Colonic mucosa (tissue), 4 donors: ENCODE data around the gene NRXN2. TPM values are rescaled to one million over a fixed set of nuclear protein-coding genes. Genes with fewer than 3 reads are reported as not detected.

Experiments used
- DNase-seq: peaks from one replicate; pipeline ENCODE4 v3.0.0-alpha.2; 2020
- H3K27ac ChIP-seq: fragments of 200-600 bp; one replicate; pipeline ENCODE4 v1.8.0; 2021
- H3K27me3 ChIP-seq: fragments of 200-600 bp; one replicate; pipeline ENCODE4 v1.8.0; 2021
- H3K36me3 ChIP-seq: fragments of 200-600 bp; one replicate; pipeline ENCODE4 v1.8.0; 2021
- H3K4me1 ChIP-seq: fragments of 200-600 bp; one replicate; pipeline ENCODE4 v1.8.0; 2021; ENCODE audit warnings: mild to moderate bottlenecking
- H3K4me3 ChIP-seq: fragments of 200-600 bp; one replicate; pipeline ENCODE4 v1.8.0; 2021
- H3K9ac ChIP-seq, 2 donors: one replicate each; pipeline ENCODE4 v1.7.0; 2013; ENCODE audit warnings: control low read depth in 2 of 2, low read depth in 2 of 2, low read length in 2 of 2
- H3K9me3 ChIP-seq: fragments of 200-600 bp; one replicate; pipeline ENCODE4 v1.8.0; 2021
- CTCF ChIP-seq: fragments of 200-600 bp; IDR thresholded peaks from one replicate; pipeline ENCODE4 v1.8.0; 2022; ENCODE audit warnings: antibody characterized with exemption, mild to moderate bottlenecking
- intact Hi-C: fragments of 100-400 bp; cut with DNase I; formaldehyde crosslinking; loops from one replicate; pipeline ENCODE4 v1.14.1; 2022
- total RNA-seq, 2 donors: library from RNA; stranded (reverse); fragmentation: NEBNext Ultra II Directional in 1 of 2; extraction: Animal tissue kit (Norgen Biotek cat#: 25700) in 1 of 2; gene quantifications; one replicate each; pipeline ENCODE4 v1.2.1, GENCODE V29; 2021
- donor health status: healthy.
- donor health status: DM: no; HTN: no; CAD: no.
- donor health status: DM: no; HTN: no; CAD: no.

NRXN2 gene
- total RNA-seq, 2 donors from 2014 or later = 2.2 to 5.4 TPM

DNA sequence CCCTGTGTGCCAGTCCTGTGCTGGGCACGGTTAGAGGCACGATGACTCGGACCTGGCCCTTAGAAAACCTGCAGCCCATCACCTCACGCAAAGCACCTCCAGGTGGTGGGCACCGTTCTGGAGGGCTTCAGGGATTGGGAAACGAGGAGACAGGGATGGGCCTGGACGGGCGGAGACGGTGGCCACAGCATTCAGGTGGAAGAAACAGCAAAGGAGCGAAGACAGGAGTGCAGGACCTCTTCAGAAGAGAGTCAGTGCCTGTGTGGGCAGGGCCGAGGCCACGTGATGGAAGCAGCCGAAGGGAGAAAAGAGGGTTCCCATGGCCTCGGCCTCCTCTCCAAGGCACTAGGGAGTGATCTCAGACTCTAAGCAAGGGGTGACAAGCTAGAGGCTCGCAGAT lies 140.1 kb downstream of the NRXN2 start:
- Histone ChIP-seq H3K4me1 (no peaks in the 10 kb centered on the region), H3K36me3 (no peaks in the 10 kb centered on the region), H3K27ac (no peak overlapping the region), H3K9ac (no peak overlapping the region), H3K4me3 (no peak overlapping the region), H3K27me3 (no peaks in the 10 kb centered on the region), H3K9me3 (no peaks in the 10 kb centered on the region)
- no peak for TF ChIP-seq CTCF
- DNase-seq = no peak
- intact Hi-C loops = no loop called here

GRCh38 chr11:64581057-64581523 lies 141.9 kb downstream of the NRXN2 start:
- Histone ChIP-seq H3K4me3 (no peak overlapping the region), H3K27ac (no peak overlapping the region), H3K4me1 (no peaks in the 10 kb centered on the region), H3K27me3 (no peaks in the 10 kb centered on the region), H3K9ac (no peak overlapping the region), H3K36me3 (no peaks in the 10 kb centered on the region), H3K9me3 (no peaks in the 10 kb centered on the region)
- no peak for TF ChIP-seq CTCF
- intact Hi-C loops = no loop called here
- no peak for DNase-seq

DNA sequence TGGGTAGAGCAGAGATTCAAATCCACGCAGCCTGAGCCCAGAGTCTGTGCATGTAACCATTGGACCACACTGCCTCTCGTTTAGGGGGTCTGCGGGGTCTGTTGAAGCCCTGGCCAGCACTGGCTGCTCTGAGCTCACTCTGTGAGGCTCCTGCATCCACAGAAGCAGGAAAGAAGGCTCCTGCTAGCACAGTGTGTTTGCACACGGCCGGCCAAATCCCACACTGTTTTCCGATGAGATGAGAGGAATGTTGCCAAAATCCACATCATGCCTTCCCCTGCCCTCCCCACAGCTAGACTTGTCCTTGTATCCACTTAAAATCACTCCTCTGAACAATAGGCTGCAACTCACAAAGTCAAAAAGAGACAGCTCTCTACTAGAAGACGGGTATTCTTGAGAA lies 142.6 kb downstream of the NRXN2 start:
- Histone ChIP-seq H3K27me3 (no peaks in the 10 kb centered on the region), H3K9ac (no peak overlapping the region), H3K27ac (no peak overlapping the region), H3K4me1 (no peaks in the 10 kb centered on the region), H3K4me3 (no peak overlapping the region), H3K9me3 (no peaks in the 10 kb centered on the region), H3K36me3 (no peaks in the 10 kb centered on the region)
- no peak for DNase-seq
- intact Hi-C loops = no loop called here
- TF ChIP-seq CTCF = no peak

GRCh38 chr11:64577202-64577601 lies 145.8 kb downstream of the NRXN2 start:
- intact Hi-C loops = no loop called here
- Histone ChIP-seq H3K9me3 (no peaks in the 10 kb centered on the region), H3K27ac (no peak overlapping the region), H3K4me3 (no peak overlapping the region), H3K36me3 (no peaks in the 10 kb centered on the region), H3K4me1 (no peaks in the 10 kb centered on the region), H3K9ac (no peak overlapping the region), H3K27me3 (no peaks in the 10 kb centered on the region)
- no peak for TF ChIP-seq CTCF
- DNase-seq = no peak

DNA sequence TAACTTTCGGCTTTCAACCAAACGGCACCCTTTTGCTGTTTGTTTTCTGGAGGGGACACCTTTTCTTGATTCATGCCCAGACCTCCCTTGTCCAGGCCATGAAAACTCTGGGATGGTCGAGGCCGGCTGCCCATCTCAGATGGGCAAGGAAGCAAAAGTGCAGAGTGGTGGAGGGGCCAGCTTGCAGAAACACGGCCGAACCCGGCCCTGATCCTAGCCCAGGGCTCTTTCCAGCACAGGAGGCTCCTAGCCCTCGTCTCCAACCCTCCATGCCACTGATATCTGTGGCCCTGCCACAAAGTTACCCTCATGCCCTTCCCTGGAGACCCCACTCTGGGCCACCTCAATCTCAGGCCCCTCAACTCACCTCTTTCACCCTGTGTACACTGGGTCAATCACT lies 150.9 kb downstream of the NRXN2 start:
- no peak overlapping the region for H3K4me3 ChIP-seq
- H3K4me1 ChIP-seq = no peaks in the 10 kb centered on the region
- no peak overlapping the region for H3K27ac ChIP-seq
- no peaks in the 10 kb centered on the region for H3K27me3 ChIP-seq
- H3K9me3 ChIP-seq = no peaks in the 10 kb centered on the region
- intact Hi-C loops = no loop called here
- DNase-seq = no peak
- H3K9ac ChIP-seq = no peak overlapping the region
- TF ChIP-seq CTCF = no peak
- no peaks in the 10 kb centered on the region for H3K36me3 ChIP-seq
